ENCODE data around the gene SPAG17.

Gene SPAG17

DNA sequence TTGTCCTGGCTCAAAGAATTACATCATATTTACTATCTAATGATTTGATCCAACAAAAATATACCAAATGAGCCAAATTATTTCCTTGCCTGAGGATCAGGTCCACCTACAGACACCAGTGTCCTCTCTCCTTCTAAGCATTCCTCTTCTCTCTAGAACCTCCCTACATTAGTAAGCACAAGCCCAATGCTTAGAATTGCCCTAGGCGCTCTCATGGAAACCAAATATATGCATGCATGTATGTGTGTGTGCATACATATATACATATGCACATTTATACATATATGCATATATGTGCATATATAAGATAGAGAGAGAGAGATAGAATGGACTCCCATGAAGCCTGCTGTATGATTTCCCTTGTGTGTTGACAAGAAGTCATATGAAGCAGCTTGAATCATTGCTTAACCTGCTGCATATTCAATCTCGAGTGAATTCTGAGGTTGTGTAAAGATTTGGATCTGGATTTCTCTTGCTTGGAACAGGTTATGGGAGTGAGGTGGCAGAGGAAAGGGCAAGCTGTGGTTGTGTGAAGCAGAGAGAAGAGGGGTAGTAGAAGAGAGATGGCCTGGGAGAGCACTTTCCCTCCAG, 66.1 kb downstream of the SPAG17 start:
- no peak for DNase-seq (ENCODE audit: low read depth, low spot score)

DNA sequence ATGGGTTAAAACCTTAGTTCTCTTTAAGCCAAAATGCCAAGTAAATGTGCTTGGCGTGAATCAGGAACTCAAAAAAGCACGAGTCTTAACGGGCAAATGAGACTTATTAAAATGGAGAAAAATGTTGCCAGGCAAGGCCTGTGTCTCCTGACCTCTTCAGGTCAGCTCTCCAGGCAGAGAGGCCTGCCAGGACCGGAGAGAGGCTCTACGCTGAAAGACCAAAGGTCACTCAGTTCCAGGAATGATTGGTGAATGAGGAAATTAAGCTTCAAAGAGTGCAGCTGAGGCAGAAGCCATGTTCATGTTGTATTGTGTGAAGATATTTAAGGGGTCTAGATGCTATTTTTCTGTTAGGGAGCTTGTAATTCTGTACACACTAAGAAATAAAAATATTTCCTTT, 66.6 kb downstream of the SPAG17 start:
- DNase-seq (ENCODE audit: low read depth, low spot score) = no peak

GRCh38 chr1:118117521-118117920, 67.5 kb downstream of the SPAG17 start:
- DNase-seq (ENCODE audit: low read depth, low spot score) = no peak

- DNase-seq (ENCODE audit: low read depth, low spot score) = no peak
These were observed 68.1 kb downstream of the SPAG17 start for GRCh38 chr1:118116909-118117308.

GRCh38 chr1:118116401-118116800, 68.6 kb downstream of the SPAG17 start:
- DNase-seq (ENCODE audit: low read depth, low spot score) = no peak

DNA sequence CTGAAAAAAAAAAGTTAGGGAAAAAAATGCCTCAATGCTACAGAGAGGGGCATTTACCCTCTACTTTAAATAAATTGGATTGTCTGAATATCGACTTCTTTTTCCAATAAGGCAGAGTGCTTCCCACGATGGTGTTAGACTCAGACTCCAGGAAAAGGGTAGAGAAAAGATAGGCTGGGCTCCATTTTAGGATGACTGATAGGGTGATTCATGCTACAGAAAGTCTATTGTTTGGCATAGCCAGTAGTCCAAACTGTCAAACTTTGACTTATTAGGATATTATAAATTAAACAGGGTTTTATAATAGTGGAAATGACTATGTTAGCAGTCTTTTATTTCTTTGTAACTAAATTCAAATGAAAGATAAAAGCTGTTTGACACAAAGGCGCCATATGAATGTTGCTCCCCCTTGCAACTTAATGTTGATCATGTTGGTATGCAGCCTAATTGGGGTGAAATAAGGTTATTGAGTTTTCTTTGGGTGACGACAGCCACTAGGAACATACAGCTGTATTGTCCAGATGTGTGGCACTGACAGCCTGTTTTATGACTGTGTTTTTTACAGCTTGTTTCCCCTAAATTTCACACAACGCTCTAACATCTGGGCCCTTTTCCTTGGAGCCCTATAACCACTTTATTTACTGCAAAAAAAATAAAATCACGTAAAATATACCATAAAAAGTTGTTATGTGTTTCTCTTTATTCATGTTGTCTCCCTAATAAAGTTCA, 69.3 kb downstream of the SPAG17 start:
- DNase-seq (ENCODE audit: low read depth, low spot score) = no peak

GRCh38 chr1:118113261-118113660, 71.8 kb downstream of the SPAG17 start:
- DNase-seq (ENCODE audit: low read depth, low spot score) = no peak

GRCh38 chr1:118110580-118110979, 74.4 kb downstream of the SPAG17 start:
- DNase-seq (ENCODE audit: low read depth, low spot score) = no peak

DNA sequence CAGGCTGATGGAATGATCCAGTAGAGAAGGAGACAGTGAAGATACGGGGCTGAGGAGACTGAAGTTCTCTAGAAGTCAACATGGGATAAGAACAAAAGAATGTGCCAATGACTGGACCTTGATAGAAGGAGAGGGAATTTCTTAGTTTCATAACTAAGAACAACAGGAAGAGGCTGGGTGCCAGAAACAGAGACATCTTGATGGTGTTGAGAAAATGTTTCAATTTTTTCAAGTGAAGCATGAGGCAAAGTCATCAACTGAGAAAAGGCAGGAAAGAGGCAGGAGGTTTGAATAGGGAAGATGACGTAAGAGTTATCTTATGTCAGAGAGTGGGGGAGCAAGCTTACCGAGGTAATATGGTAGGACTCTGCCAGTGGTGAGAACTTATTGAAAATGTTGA, 80.1 kb downstream of the SPAG17 start:
- DNase-seq (ENCODE audit: low read depth, low spot score) = no peak

DNA sequence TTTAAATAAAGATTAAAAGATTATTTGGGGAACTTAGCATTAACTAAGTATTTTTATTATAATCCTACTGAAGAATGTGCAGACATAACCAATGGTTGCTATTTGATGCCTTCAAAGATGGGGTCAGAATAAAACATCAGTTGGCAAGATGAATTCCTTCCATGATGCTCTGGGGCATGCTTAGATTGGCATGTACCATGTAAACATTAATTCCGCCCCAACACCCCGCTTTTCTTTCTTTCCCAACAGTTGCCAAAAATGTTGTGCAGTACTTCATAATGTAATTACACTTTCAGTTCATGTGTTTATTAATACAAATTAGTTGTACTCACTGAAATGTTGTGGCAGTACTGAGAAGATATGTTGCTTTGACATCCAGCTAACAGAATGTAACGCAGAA, 82.6 kb downstream of the SPAG17 start:
- no peak for DNase-seq (ENCODE audit: low read depth, low spot score)

DNA sequence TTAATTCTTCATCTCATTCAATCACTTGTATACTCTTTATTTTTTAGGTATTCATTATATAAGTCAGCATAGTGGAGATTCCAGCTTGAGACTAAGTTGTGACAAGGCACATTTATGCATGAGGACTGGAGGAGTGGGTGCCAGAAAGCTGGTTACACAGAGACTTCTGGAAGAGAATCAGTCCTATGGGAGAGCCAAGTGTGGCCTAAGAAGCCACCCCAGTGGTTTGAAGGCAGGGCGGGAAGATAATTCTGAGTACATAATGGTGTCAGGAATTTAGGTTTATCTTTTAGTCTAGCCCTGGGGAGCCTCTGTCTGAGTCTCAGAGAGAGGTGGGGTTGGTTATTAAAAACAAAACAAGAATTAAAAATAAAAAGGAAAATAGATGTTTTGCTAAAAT, 83.0 kb downstream of the SPAG17 start:
- no peak for DNase-seq (ENCODE audit: low read depth, low spot score)

- no peak for DNase-seq (ENCODE audit: low read depth, low spot score)
These were observed 83.5 kb downstream of the SPAG17 start for GRCh38 chr1:118101515-118101844.

GRCh38 chr1:118100686-118101514, 84.1 kb downstream of the SPAG17 start:
- no peak for DNase-seq (ENCODE audit: low read depth, low spot score)

GRCh38 chr1:118099686-118100085, 85.3 kb downstream of the SPAG17 start:
- DNase-seq (ENCODE audit: low read depth, low spot score) = no peak

GRCh38 chr1:118097622-118098348, 87.2 kb downstream of the SPAG17 start:
- no peak for DNase-seq (ENCODE audit: low read depth, low spot score)

DNA sequence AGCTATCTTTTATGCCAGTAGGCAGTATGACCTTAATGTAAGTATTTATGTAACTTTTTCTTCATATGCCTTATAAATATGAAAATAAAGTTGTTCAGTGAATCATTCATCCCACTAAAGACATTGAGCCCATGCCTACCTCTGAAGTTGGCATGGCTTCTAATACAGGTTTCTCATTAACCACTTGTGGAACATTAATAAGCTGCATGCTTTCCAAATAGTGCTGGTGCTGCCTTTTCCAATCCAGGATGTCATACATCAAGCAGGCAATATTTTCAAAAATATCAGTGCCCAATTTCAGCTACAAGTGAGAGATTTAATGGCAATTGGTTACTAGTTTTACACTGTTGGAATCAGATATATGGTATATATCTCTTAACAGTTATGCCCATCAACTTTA, 92.0 kb downstream of the SPAG17 start:
- no peak for DNase-seq (ENCODE audit: low read depth, low spot score)

- DNase-seq (ENCODE audit: low read depth, low spot score) = no peak
These were observed 94.9 kb downstream of the SPAG17 start for GRCh38 chr1:118090130-118090529.

GRCh38 chr1:118085365-118085764, 99.7 kb downstream of the SPAG17 start:
- no peak for DNase-seq (ENCODE audit: low read depth, low spot score)

GRCh38 chr1:118084400-118084799, 100.6 kb downstream of the SPAG17 start:
- no peak for DNase-seq (ENCODE audit: low read depth, low spot score)

DNA sequence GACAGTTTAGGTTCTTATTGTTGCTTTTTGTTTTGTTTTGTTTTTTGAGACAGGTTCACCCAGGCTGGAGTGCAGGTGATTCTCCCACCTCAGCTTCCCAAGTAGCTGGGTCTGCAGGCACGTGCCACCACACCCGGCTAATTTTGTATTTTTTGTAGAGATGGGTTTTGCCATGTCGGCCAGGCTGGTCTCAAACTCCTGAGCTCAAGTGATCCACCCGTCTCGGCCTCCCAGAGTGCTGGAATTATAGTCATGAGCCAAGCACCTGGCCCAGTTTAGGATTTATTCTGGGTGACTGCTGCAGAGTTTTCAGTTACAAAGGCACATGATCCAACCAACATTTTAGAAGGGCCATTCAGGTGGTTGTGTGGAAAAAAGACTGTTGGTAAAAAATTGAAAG, 102.0 kb downstream of the SPAG17 start:
- no peak for DNase-seq (ENCODE audit: low read depth, low spot score)

GRCh38 chr1:118081387-118081786, 103.6 kb downstream of the SPAG17 start:
- peak; percentile 21 for DNase-seq (ENCODE audit: low read depth, low spot score)

All from ELF-1 (cell line).